A549 (cell line): ENCODE data around the gene ASAP2. TPM values are rescaled to one million over a fixed set of nuclear protein-coding genes. Genes with fewer than 3 reads are reported as not detected.

ENCODE experiments used
- ATAC-seq, 2 experiments: fragments of 200-7000 bp in 1 of 2; fragments of >200 bp in 1 of 2; cut with Nextera tagmentation in 1 of 2; cut with Tn5 transposase in 1 of 2; 3 replicates each; pipeline versions ENCODE4 v1.8.0 to v1.9.1; 2018 to 2020; ENCODE audit warnings: mild to moderate bottlenecking in 1 of 2, moderate library complexity in 1 of 2
- CTCF ChIA-PET: fragments of 300-600 bp; sonication (Branson Sonifier 250); formaldehyde crosslinking; extraction: SDS; loops from one replicate; lab custom pipeline; 2021; ENCODE audit warnings: antibody characterized with exemption, inconsistent platforms; lab: Yijun Ruan, JAX
- POLR2A ChIA-PET: fragments of 350-600 bp; formaldehyde crosslinking; extraction: SDS; loops from one replicate; lab custom pipeline; 2021; ENCODE audit warnings: antibody characterized with exemption, inconsistent platforms; lab: Yijun Ruan, JAX
- DNase-seq, 2 experiments: peaks; one replicate each; pipeline versions ENCODE4 v3.0.0 to v3.0.0-alpha.2; 2011 to 2016; ENCODE audit warnings: low read depth in 1 of 2, low spot score in 1 of 2
- FAIRE-seq: peaks from 2 replicates; lab custom pipeline; 2011; peaks lifted over from hg19 to GRCh38; lab: Jason Lieb, UNC
- H3K27ac ChIP-seq, 2 experiments: fragments of >200 bp; sonication (Bioruptor Twin); formaldehyde crosslinking; 3 replicates each; pipeline ENCODE4 v1.5.1; 2016 to 2017
- H3K4me1 ChIP-seq: fragments of >200 bp; sonication (Bioruptor Twin); formaldehyde crosslinking; 3 replicates; pipeline ENCODE4 v1.6.1; 2016
- H3K4me2 ChIP-seq: fragments of >200 bp; sonication (Bioruptor Twin); formaldehyde crosslinking; 3 replicates; pipeline ENCODE4 v1.6.1; 2016
- H3K4me3 ChIP-seq: fragments of >200 bp; sonication (Bioruptor Twin); formaldehyde crosslinking; 3 replicates; pipeline ENCODE4 v1.5.1; 2016
- H3K9me3 ChIP-seq: fragments of >200 bp; sonication (Bioruptor Twin); formaldehyde crosslinking; 3 replicates; pipeline ENCODE4 v1.6.1; 2016
- ATOH8 ChIP-seq: fragments of 250-450 bp; sonication (Bioruptor Pico); IDR thresholded peaks from 2 replicates; pipeline ENCODE4 v1.5.0; 2020; ENCODE audit warnings: low read depth, mild to moderate bottlenecking, moderate library complexity
- CEBPB ChIP-seq, 2 experiments: fragments of >200 bp in 1 of 2; sonication (Bioruptor Twin) in 1 of 2; formaldehyde crosslinking in 1 of 2; IDR thresholded peaks; 2 replicates each; pipeline ENCODE4 v1.6.1; 2012 to 2016
- CHD2 ChIP-seq: fragments of 150-350 bp; IDR thresholded peaks from 2 replicates; pipeline ENCODE4 v1.6.1; 2014; ENCODE audit warnings: low read length; ENCODE audit not compliant: partially characterized antibody
- CHD4 ChIP-seq: fragments of 200-600 bp; sonication (generic); IDR thresholded peaks from 2 replicates; pipeline ENCODE4 v1.6.1; 2016; ENCODE audit warnings: antibody characterized with exemption, mild to moderate bottlenecking, borderline replicate concordance
- EHMT2 ChIP-seq: fragments of 200-600 bp; sonication (generic); IDR thresholded peaks from 2 replicates; pipeline ENCODE4 v1.6.1; 2016; ENCODE audit warnings: antibody characterized with exemption, low read depth, mild to moderate bottlenecking, moderate library complexity
- ELK1 ChIP-seq: fragments of 150-350 bp; IDR thresholded peaks from 2 replicates; pipeline ENCODE4 v1.6.1; 2014; ENCODE audit warnings: low read depth, mild to moderate bottlenecking, low read length
- EP300 ChIP-seq, 2 experiments: fragments of >200 bp; sonication (Bioruptor Twin); formaldehyde crosslinking; IDR thresholded peaks; 2 replicates in 1 of 2; 3 replicates in 1 of 2; pipeline ENCODE4 v1.6.1; 2016 to 2017
- ESRRA ChIP-seq: fragments of 150-350 bp; IDR thresholded peaks from 2 replicates; pipeline ENCODE4 v1.6.1; 2014; ENCODE audit warnings: mild to moderate bottlenecking, low read length, borderline replicate concordance
- FOSB ChIP-seq: fragments of 250-450 bp; sonication (Bioruptor Pico); IDR thresholded peaks from 2 replicates; pipeline ENCODE4 v1.5.0; 2020; ENCODE audit warnings: mild to moderate bottlenecking, moderate library complexity
- GATA3 ChIP-seq: IDR thresholded peaks from 2 replicates; pipeline ENCODE4 v1.6.1; 2012; ENCODE audit warnings: borderline replicate concordance
- HES2 ChIP-seq: fragments of >200 bp; sonication (Bioruptor Twin); formaldehyde crosslinking; IDR thresholded peaks from 2 replicates; pipeline ENCODE4 v1.6.1; 2016
- HEYL ChIP-seq: fragments of 250-450 bp; sonication (Bioruptor Pico); IDR thresholded peaks from 2 replicates; pipeline ENCODE4 v1.8.0; 2021; ENCODE audit warnings: mild to moderate bottlenecking, moderate library complexity
- HMGXB4 ChIP-seq: fragments of 250-450 bp; sonication (Bioruptor Pico); IDR thresholded peaks from 2 replicates; pipeline ENCODE4 v1.5.0; 2021; ENCODE audit warnings: mild to moderate bottlenecking, moderate library complexity, borderline replicate concordance
- JUN ChIP-seq, 2 experiments: fragments of >200 bp; sonication (Bioruptor Twin); formaldehyde crosslinking; IDR thresholded peaks; 2 replicates in 1 of 2; 3 replicates in 1 of 2; pipeline ENCODE4 v1.6.1; 2016 to 2017
- JUNB ChIP-seq: fragments of >200 bp; sonication (Bioruptor Twin); formaldehyde crosslinking; IDR thresholded peaks from 2 replicates; pipeline ENCODE4 v1.6.1; 2016
- KDM5A ChIP-seq: fragments of 200-600 bp; sonication (generic); IDR thresholded peaks from 2 replicates; pipeline ENCODE4 v1.6.1; 2016; ENCODE audit warnings: antibody characterized with exemption, mild to moderate bottlenecking
- NPAS2 ChIP-seq: fragments of 250-450 bp; sonication (Bioruptor Pico); IDR thresholded peaks from 2 replicates; pipeline ENCODE4 v1.8.0; 2022; ENCODE audit warnings: mild to moderate bottlenecking, moderate library complexity, borderline replicate concordance
- PBX3 ChIP-seq: IDR thresholded peaks from 2 replicates; pipeline ENCODE4 v1.6.1; 2012
- RAD21 ChIP-seq, 2 experiments: fragments of >200 bp in 1 of 2; sonication (Bioruptor Twin) in 1 of 2; formaldehyde crosslinking in 1 of 2; IDR thresholded peaks in 1 of 2; conservative IDR thresholded peaks in 1 of 2; 2 replicates in 1 of 2; 3 replicates in 1 of 2; pipeline ENCODE4 v1.6.1; 2012 to 2018; ENCODE audit warnings: inconsistent platforms in 1 of 2
- RARB ChIP-seq: fragments of 250-450 bp; sonication (Bioruptor Pico); IDR thresholded peaks from 2 replicates; pipeline ENCODE4 v1.8.0; 2021; ENCODE audit warnings: mild to moderate bottlenecking, moderate library complexity
- REST ChIP-seq: fragments of 200-600 bp; sonication (generic); IDR thresholded peaks from 2 replicates; pipeline ENCODE4 v1.6.1; 2016; ENCODE audit warnings: antibody characterized with exemption, mild to moderate bottlenecking, moderate library complexity
- RFX5 ChIP-seq: fragments of 450-650 bp; IDR thresholded peaks from 2 replicates; pipeline ENCODE4 v1.7.1; 2014; ENCODE audit warnings: antibody characterized with exemption, mild to moderate bottlenecking, moderate library complexity
- SMC3 ChIP-seq: fragments of >200 bp; sonication (Bioruptor Twin); formaldehyde crosslinking; IDR thresholded peaks from 3 replicates; pipeline ENCODE4 v1.6.1; 2018; ENCODE audit warnings: inconsistent platforms
- WGBS: methylation state at CpG from one replicate; pipeline ENCODE4 v1.1.6; 2017; ENCODE audit errors: missing lambda C conversion rate; 5-methylcytosine and 5-hydroxymethylcytosine counted together
- polyA plus RNA-seq, 4 experiments: library from polyadenylated mRNA; depleted of rRNA in 3 of 4; stranded (reverse); fragments of >200 nt; fragmentation: RNase III in 1 of 4; extraction: RNeasy Plus Mini Kit Qiagen cat#74134 plus additional on column Dnase treatment in 1 of 4; gene quantifications; 2 replicates in 3 of 4; 3 replicates in 1 of 4; pipeline ENCODE4 v1.2.3, GENCODE V29; 2011 to 2017

Gene ASAP2
- polyA plus RNA-seq, 2 of the 4 experiments (the other 2 are of a cell fraction) = 17.8 to 27.9 TPM

- Histone ChIP-seq H3K27ac (no peak overlapping the region), H3K4me3 (no peak overlapping the region), H3K4me1 (peaks cover 8% of the 10 kb centered on the region), H3K9me3 (no peaks in the 10 kb centered on the region), H3K4me2 (no peak overlapping the region)
- ChIA-PET POLR2A (no interaction called here), CTCF (interaction anchor here (0.6 to 5.5 kb wide), 3 partner anchors 12 to 232 kb away, joined by 3 to 67 read pairs (median 24); no protein-coding TSS in a partner anchor)
- no peak for TF ChIP-seq RARB (CRISPR knock-in tag)
- TF ChIP-seq GATA3 = no peak
- TF ChIP-seq ATOH8 (CRISPR knock-in tag) = no peak
- no peak for TF ChIP-seq RFX5
- no peak for TF ChIP-seq REST
- TF ChIP-seq KDM5A = no peak
- TF ChIP-seq EP300 (IDR thresholded peaks at IDR 0.05) = no peak
- no peak for TF ChIP-seq SMC3
- ATAC-seq = no peak
- FAIRE-seq = no peak
- WGBS = 94% methylated on average over 17 of the region's 17 CpGs
- no peak for DNase-seq
Observed at GRCh38 chr2:9373047-9373446, 166.4 kb downstream of the ASAP2 start.

- no peak for ATAC-seq
- Histone ChIP-seq H3K4me2 (no peak overlapping the region), H3K4me3 (no peak overlapping the region), H3K9me3 (no peaks in the 10 kb centered on the region), H3K4me1 (peaks cover 13% of the 10 kb centered on the region), H3K27ac (no peak overlapping the region)
- ChIA-PET CTCF (interaction anchor here (0.6 to 5.5 kb wide), 3 partner anchors 12 to 232 kb away, joined by 3 to 67 read pairs (median 24); no protein-coding TSS in a partner anchor), POLR2A (no interaction called here)
- DNase-seq = no peak
- TF ChIP-seq PBX3 (no peak), NPAS2 (CRISPR knock-in tag) (no peak), HEYL (no peak), JUN (IDR thresholded peaks at IDR 0.05) (no peak), RAD21 (conservative IDR thresholded peaks at IDR 0.05 in 1 of 2, IDR thresholded peaks at IDR 0.05 in 1 of 2) (no peak), ELK1 (no peak), CHD2 (no peak), CEBPB (IDR thresholded peaks at IDR 0.05) (no peak), EHMT2 (no peak), HMGXB4 (CRISPR knock-in tag) (no peak), HES2 (no peak), ATOH8 (CRISPR knock-in tag) (no peak), ESRRA (no peak), CHD4 (no peak), FOSB (no peak), JUNB (no peak)
- no peak for FAIRE-seq
- WGBS = 91% methylated on average over 6 of the region's 6 CpGs
Observed at GRCh38 chr2:9373476-9373875, 166.9 kb downstream of the ASAP2 start.
